ENCODE results near the gene KCNK7. TPM values are rescaled to one million over a fixed set of nuclear protein-coding genes. Genes with fewer than 3 reads are reported as not detected.

The KCNK7 gene
- total RNA-seq, 1 experiment from 2014 or later, result 0.61 TPM

DNA sequence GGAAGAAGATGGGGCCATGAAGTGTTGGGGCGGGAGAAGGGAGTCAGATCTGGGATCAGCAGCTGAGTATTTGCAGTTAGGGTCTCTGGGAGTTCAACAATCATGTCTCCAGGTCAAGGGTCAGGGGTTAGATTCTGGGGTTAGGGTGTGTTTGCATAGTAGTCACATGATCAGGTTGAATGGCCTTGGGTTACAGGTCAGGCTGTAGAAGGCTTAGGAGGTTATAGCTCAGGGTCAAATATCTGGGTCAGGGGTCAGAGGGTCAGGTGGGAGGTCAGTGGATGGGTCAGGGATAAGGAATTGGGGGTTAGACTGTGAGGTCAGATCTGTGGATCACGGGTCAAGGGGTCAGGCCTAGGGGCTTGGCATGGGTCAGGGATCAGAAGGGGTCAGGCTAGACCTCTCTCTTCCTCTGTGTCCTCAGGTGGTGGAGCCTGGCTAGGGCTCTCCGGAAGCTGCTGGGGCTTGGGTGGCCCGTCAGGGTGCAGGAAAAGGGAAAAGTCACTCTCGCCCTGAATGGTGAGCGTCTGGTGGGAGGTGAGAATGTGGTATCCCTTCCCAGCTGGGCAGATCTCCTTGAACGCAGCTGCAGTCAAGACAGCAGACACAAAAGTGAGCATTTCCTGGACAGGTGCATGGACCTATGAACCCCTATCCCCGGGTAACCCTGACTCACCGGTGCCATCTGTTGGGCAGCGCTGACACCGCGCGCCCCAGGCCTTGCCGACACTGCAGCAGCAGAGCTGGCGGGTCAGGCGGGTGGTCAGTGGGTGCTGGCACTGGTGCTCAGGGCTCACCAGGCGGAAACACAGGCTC lies 43.8 kb downstream of the KCNK7 start:
- no peak overlapping the region for H2AFZ ChIP-seq (ENCODE audit: low read depth, low read length, poor library complexity, severe bottlenecking)
- no TSS peak for BruUV-seq (replicated peaks)
- ChIA-PET RAD21 (ENCODE audit: low non-redundant PET in 1 of 2, low total read pairs in 2 of 2, uncharacterized antibody in 2 of 2, unreplicated experiment in 2 of 2) (interaction anchor here in 1 of 2 experiments (0.6 to 1.5 kb wide), 2 partner anchors 9 to 12 kb away, joined by 3 to 5 read pairs; no protein-coding TSS in a partner anchor), POLR2A (interaction anchor here (0.8 to 2.0 kb wide), 8 partner anchors 9 to 219 kb away, joined by 3 to 7 read pairs (median 4); partner anchors contain the start of genes DPF2, NEAT1 and ZNRD2), CTCF (interaction anchor here (0.7 to 3.7 kb wide), 6 partner anchors 9 to 44 kb away, joined by 3 to 25 read pairs (median 4); partner anchors contain the start of gene ZNRD2)
- peak overlapping the region; percentile 70 for H3K27ac ChIP-seq (ENCODE audit: low read depth, low read length)
- H3K27me3 ChIP-seq (ENCODE audit: insufficient read depth, low read length), result no peaks in the 10 kb centered on the region
- no peaks in the 10 kb centered on the region for H3K9me2 ChIP-seq (ENCODE audit: insufficient read depth)
- no peaks in the 10 kb centered on the region for H3K9me3 ChIP-seq (ENCODE audit: control insufficient read depth in 1 of 2, insufficient read depth in 1 of 2, low read depth in 1 of 2, low read length in 2 of 2)
- H3K4me1 ChIP-seq (ENCODE audit: control insufficient read depth in 1 of 2, insufficient read depth in 2 of 2, low read length in 2 of 2), result peaks cover 58 to 65% of the 10 kb centered on the region in 2 experiments
- peaks cover 20% of the 10 kb centered on the region for H3K79me2 ChIP-seq (ENCODE audit: insufficient read depth, low read length)
- H3K9ac ChIP-seq (ENCODE audit: low read length), result peak overlapping the region; percentile 40
- no peaks in the 10 kb centered on the region for H4K20me1 ChIP-seq (ENCODE audit: insufficient read depth)
- peak overlapping the region; percentile 78 for H3K4me2 ChIP-seq (ENCODE audit: low read length)
- peaks cover 5 to 12% of the 10 kb centered on the region in 2 experiments for H3K36me3 ChIP-seq (ENCODE audit: control insufficient read depth in 1 of 2, insufficient read depth in 2 of 2, low read length in 2 of 2)
- DNase-seq (ENCODE audit: low read depth, low spot score) (peak; percentile 64), ATAC-seq (peak; percentile 43)
- H3K4me3 ChIP-seq (replicated peaks in 1 of 2; ENCODE audit: low read depth in 1 of 2, low read length in 2 of 2), result peak overlapping the region; percentile 34 to 50
- TF ChIP-seq ZNF274 (IDR thresholded peaks at IDR 0.05; ENCODE audit: low read depth, low read length), result no peak
- TF ChIP-seq, protein P1, sequence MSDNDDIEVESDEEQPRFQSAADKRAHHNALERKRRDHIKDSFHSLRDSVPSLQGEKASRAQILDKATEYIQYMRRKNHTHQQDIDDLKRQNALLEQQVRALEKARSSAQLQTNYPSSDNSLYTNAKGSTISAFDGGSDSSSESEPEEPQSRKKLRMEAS (IDR thresholded peaks at IDR 0.05), result no peak
- TF ChIP-seq, protein P2, sequence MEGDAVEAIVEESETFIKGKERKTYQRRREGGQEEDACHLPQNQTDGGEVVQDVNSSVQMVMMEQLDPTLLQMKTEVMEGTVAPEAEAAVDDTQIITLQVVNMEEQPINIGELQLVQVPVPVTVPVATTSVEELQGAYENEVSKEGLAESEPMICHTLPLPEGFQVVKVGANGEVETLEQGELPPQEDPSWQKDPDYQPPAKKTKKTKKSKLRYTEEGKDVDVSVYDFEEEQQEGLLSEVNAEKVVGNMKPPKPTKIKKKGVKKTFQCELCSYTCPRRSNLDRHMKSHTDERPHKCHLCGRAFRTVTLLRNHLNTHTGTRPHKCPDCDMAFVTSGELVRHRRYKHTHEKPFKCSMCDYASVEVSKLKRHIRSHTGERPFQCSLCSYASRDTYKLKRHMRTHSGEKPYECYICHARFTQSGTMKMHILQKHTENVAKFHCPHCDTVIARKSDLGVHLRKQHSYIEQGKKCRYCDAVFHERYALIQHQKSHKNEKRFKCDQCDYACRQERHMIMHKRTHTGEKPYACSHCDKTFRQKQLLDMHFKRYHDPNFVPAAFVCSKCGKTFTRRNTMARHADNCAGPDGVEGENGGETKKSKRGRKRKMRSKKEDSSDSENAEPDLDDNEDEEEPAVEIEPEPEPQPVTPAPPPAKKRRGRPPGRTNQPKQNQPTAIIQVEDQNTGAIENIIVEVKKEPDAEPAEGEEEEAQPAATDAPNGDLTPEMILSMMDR (IDR thresholded peaks at IDR 0.05 in 2 of 3, conservative IDR thresholded peaks at IDR 0.05 in 1 of 3; ENCODE audit: borderline replicate concordance in 1 of 3, insufficient read depth in 1 of 3, low read depth in 2 of 3, low read length in 2 of 3), result peak in 2 of 3 experiments; percentile 72 to 83; a peak in 4 of 6 replicates
- 0 out of 2 replicates have a peak, but pooled peaks have one; percentile 12 for TF ChIP-seq POLR2AphosphoS5 (IDR thresholded peaks at IDR 0.05; ENCODE audit: low read depth, low read length)
- intact Hi-C loops (cut with micrococcal nuclease), result no loop called here
